H7 (cell line): ENCODE results near the gene ADAM12. TPM values are rescaled to one million over a fixed set of nuclear protein-coding genes. Genes with fewer than 3 reads are reported as not detected.

Source experiments
- DNase-seq: peaks from one replicate; pipeline ENCODE4 v3.0.0; 2012
- H3K27me3 ChIP-seq: 2 replicates; pipeline ENCODE4 v1.6.0; 2011; ENCODE audit warnings: mild to moderate bottlenecking, low read length; ENCODE audit not compliant: control insufficient read depth, insufficient read depth
- H3K36me3 ChIP-seq: replicated peaks from 2 replicates; pipeline ENCODE4 v1.5.1; 2011; ENCODE audit warnings: low read length; ENCODE audit not compliant: control insufficient read depth, insufficient read depth
- H3K4me3 ChIP-seq: 2 replicates; pipeline ENCODE4 v1.5.1; 2011; ENCODE audit warnings: low read depth, mild to moderate bottlenecking, control low read depth, low read length, moderate library complexity; ENCODE audit not compliant: insufficient read depth
- total RNA-seq: library from RNA; depleted of rRNA; stranded (reverse); fragments of >200 nt; shearing (Covaris generic); gene quantifications from 2 replicates; pipeline ENCODE4 v1.2.3, GENCODE V29; 2014

ADAM12 gene
- total RNA-seq, 1 experiment from 2014 or later, result 0.66 TPM

DNA sequence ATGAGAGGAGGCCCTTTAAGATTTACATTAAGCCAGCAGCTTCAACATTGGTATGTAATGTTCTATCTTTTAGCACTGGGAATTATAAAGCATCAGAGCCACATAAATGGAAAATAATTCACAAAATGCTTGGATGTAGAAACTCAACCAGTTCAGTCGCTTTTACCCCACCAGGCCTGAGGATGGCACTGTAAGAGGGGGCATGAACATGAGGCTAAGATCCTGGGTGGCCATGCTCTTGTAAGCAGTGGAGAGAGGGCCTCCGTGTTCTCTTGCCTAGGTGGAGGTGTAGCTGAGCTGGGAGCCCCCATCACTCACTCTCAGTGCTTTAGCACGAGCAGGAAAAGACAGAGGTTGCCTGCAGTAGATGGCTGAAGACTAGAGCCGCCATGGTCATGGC is 253.1 kb downstream of the ADAM12 start:
- Histone ChIP-seq H3K4me3 (no peak overlapping the region), H3K36me3 (no peaks in the 10 kb centered on the region), H3K27me3 (no peaks in the 10 kb centered on the region)
- peak; percentile 53 for DNase-seq

DNA sequence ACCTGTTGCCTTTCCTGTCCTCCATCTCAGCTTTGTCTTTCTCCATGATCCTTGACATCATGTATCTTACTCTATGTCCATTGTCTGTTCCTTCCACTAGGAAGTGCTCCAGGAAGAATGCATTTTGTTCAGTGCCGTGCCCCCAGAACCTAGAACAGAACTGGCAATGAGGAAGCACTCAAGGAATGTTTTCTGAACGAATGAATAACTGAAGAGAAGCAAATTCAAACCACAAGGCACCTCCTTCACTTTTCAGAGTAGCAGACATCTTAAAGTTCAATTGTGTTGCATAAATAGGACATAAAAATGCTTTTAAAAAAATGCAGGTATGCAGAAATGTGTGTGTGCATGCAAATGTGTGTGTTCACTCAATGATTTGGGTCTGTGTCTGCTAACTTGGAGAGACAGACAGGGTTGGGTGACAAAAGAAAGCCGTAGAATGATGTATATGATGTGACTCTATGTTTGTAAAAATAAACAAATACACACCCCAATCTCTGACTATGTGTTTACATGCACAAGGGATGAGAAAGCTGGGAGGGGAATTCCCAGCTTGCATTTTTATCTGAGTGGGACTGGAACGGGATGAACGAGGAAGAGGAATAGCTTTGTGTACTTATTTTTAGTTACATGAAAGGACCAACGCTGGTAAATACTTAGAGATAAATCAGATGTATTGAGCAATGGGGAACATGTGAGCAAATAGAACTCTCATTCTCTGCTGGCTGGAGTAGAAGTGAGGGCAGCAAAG is 254.2 kb downstream of the ADAM12 start:
- no peak for DNase-seq
- Histone ChIP-seq H3K27me3 (no peaks in the 10 kb centered on the region), H3K4me3 (no peak overlapping the region), H3K36me3 (no peaks in the 10 kb centered on the region)

DNA sequence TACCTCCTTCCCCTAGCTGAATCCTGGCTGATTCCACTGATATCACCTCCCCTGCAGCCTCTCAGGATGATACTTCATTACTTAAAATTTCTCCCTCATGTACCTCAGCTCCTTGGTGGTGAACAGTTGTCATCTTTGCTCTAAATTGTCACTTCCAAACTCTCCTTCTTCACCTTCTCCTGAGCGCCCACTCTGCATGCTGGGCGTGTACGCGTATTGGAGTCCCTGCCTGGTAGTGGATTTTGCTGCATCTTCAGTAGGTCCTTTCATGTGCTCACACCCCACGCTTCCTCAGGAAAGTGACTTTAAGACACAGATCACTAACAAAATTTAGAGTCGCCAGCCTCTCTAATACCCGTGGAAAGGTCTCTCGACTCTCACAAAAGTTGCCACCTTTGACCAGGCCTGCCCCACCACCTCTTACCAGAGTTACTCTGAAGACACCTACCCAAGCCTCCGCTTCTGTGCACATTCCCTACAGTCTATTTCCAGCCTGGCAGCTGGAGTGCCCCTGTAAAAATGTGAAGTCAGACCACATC is 255.1 kb downstream of the ADAM12 start:
- Histone ChIP-seq H3K36me3 (no peaks in the 10 kb centered on the region), H3K4me3 (no peak overlapping the region), H3K27me3 (no peaks in the 10 kb centered on the region)
- DNase-seq, result no peak

DNA sequence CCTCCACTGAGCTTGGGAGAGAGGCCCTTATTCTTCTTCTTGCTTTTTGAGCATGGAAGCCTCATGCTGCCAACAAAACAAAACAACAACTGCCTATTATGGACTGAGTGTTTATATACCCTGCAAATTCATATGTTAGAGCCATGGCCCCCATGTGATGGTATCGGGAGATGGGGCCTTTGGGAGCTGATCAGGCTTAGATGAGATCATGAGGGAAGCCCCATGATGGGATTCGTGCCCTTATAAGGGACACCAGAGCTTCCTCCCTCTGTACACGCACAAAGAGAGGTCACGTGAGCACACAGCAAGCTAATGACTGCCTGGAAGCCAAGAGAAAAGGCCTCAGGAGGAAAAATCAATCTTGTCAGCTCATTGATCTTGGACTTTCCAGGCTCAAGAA is 256.9 kb downstream of the ADAM12 start:
- no peaks in the 10 kb centered on the region for H3K36me3 ChIP-seq
- no peak overlapping the region for H3K4me3 ChIP-seq
- no peaks in the 10 kb centered on the region for H3K27me3 ChIP-seq
- DNase-seq, result no peak

DNA sequence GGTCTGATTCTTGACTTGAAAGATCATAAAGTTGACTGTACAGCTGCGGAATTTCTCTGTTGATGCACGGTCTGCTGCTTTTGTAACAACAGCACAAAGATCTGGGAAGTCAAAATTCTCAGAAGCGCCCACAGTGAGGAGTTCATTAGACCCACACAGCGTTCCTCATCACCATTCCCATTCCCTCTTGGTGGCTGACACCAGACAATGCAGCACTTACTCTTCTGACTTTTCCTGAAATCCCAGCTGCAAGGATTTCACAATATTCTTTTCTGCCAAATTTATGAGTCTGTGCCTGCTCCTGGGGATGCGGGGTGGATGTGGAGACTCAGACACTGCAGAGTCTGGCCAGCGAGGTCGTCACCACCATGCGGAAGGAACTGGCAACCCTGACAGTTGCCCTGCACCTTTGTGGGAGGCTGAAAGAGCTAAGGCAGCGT is 258.0 kb downstream of the ADAM12 start:
- DNase-seq, result no peak
- Histone ChIP-seq H3K4me3 (no peak overlapping the region), H3K27me3 (no peaks in the 10 kb centered on the region), H3K36me3 (no peaks in the 10 kb centered on the region)

DNA sequence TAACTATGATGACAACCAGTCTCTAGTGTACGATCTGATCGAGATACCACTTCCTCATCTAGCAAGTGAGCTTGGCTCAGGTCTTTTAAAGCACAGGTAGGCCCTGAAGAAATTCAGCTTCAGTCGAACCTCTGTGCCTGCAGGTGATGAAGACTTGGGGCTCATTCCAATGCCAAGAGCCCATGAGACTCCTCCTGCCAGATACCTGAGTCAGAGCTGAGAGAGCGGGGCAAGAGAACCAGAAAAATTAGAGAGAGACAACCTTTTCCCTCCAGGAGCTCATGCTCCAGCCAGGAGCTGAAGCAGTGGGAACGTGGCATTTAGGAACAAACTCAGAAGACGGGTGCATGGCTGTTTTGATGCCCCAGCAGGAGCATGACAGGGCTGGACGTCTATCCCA is 259.3 kb downstream of the ADAM12 start:
- Histone ChIP-seq H3K36me3 (no peaks in the 10 kb centered on the region), H3K27me3 (no peaks in the 10 kb centered on the region)

DNA sequence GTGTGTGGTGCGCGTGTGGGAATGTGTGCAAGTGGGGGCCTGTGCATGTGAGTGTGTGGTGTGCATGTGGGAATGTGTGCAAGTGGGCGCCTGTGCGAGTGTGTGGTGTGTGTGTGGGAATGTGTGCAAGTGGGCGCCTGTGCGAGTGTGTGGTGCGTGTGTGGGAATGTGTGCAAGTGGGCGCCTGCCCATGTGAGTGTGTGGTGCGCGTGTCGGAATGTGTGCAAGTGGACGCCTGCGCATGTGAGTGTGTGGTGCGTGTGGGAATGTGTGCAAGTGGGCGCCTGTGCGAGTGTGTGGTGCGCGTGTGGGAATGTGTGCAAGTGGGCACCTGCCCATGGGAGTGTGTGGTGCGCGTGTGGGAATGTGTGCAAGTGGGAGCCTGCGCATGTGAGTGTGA is 259.7 kb downstream of the ADAM12 start:
- Histone ChIP-seq H3K36me3 (no peaks in the 10 kb centered on the region), H3K27me3 (no peaks in the 10 kb centered on the region), H3K4me3 (no peak overlapping the region)
- no peak for DNase-seq

More for the DNA sequence above, 259.3 kb downstream of the ADAM12 start:
- DNase-seq, result no peak
- H3K4me3 ChIP-seq, result no peak overlapping the region

DNA sequence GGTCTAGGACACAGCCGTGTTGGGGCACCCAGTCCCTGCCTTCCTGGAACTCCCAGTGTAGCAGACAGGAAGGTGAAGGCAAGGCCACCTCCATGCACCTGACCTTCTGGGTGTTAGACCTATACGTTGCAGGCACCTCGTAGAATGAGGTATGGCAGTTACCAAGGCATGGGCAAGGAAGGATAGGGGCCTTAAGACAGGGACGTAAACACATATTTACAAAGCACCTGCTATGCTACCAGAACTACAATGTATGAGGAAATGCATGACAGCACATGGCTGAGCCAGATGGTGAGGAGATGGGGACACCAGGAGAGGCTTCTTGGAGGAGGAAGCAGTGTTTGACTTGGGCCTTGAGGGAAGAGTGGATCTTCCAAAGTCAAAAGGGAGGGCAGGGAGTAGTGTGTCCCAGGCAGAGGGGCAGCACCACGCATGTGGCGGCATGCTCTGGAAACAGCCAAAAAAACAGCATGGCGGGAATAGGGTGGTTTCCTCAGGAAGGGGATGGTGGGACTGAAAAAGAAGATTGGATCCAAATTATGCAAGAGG is 260.7 kb downstream of the ADAM12 start:
- DNase-seq, result no peak
- H3K27me3 ChIP-seq, result 0 out of 2 replicates have a peak, but pooled peaks cover 2% of the 10 kb centered on the region
- no peaks in the 10 kb centered on the region for H3K36me3 ChIP-seq
- H3K4me3 ChIP-seq, result no peak overlapping the region

DNA sequence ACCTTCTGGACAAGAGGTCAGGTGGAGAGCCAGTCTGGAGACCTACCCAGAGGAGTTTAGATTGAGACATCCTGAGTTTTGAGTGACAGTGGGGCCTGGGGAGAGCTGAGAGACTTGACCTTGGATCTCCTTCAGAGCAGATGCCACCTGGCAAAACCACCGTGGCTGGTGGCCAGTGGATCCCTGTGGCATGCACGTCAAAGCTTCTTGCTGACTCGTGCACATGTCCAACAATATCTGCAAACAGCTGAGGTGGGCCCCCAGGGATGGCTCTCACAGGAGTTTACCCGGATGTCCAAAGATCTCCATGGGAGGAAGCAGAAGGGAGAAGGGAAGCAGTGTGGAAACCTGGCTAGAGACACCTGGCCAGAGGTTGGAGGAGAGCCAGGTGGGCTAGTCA is 261.4 kb downstream of the ADAM12 start:
- DNase-seq, result no peak
- H3K4me3 ChIP-seq, result no peak overlapping the region
- 0 out of 2 replicates have a peak, but pooled peaks cover 2% of the 10 kb centered on the region for H3K27me3 ChIP-seq
- H3K36me3 ChIP-seq, result no peaks in the 10 kb centered on the region

DNA sequence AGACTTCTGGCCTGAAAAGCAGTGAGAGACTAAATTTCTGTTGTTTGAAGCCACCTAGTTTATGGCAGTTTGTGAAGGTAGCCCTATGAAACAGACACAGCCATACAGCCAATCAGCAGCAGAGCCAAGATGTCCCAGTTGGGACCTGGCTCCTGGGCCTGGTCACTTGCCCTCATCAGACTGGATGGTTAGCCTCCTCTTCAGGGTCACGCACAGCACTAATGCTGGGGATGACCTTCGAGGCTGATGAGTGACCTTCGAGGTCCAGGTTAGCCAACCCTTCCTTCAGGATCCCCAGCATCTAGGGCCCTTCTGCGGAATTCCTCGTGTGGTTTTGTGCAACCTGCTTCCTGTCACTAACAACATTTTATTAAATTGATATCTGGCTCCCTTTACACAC is 262.3 kb downstream of the ADAM12 start:
- Histone ChIP-seq H3K27me3 (0 out of 2 replicates have a peak, but pooled peaks cover 2% of the 10 kb centered on the region), H3K4me3 (no peak overlapping the region), H3K36me3 (no peaks in the 10 kb centered on the region)
- DNase-seq, result no peak

DNA sequence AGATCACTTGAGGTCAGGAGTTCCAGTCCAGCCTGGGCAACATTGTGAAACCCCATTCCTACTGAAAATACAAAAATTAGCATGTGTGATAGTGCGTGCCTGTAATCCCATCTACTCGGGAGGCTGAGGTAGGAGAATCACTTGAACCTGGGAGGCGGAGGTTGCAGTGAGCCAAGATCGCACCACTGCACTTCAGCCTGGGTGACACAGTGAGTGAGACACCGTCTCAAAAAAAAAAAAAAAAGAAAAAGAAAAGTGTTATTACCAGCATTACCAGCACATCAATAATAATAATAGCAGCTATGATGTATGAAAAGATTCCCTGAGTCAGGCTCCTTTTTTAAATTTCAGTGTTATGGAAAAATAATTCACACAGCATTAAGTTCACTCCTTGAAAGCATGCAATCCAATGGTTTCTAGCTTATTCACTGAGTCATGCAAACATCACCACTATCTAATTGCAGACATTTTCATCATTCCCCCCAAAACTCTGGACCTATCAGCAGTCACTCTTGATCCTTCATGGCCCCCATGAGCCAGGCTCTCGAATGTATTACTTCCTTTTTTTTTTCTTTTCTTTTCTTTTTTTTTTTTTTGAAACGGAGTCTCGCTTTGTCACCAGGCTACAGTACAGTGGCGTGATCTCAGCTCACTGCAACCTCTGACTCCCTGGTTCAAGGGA is 263.5 kb downstream of the ADAM12 start:
- Histone ChIP-seq H3K27me3 (0 out of 2 replicates have a peak, but pooled peaks cover 2% of the 10 kb centered on the region), H3K4me3 (no peak overlapping the region), H3K36me3 (no peaks in the 10 kb centered on the region)
- DNase-seq, result no peak

DNA sequence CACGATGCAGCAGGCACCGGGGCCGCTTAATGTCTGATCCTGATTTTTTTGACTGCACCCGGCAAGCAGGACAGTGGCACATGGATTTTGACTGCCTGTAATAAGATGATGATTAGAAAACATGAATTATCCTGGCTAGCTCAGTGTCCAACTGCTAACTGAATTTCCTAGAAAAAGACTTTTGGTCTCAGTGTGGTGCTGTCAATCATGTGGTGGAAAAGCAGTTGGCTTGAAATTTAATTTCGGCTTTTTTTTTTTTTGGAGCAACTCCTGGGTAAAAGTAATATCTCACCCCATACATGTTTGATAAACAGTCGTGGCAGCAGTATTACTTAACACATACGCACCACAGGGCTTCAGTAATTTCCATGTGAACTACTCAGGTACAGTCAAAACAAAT is 264.2 kb downstream of the ADAM12 start:
- Histone ChIP-seq H3K27me3 (0 out of 2 replicates have a peak, but pooled peaks cover 2% of the 10 kb centered on the region), H3K4me3 (no peak overlapping the region), H3K36me3 (no peaks in the 10 kb centered on the region)
- no peak for DNase-seq

DNA sequence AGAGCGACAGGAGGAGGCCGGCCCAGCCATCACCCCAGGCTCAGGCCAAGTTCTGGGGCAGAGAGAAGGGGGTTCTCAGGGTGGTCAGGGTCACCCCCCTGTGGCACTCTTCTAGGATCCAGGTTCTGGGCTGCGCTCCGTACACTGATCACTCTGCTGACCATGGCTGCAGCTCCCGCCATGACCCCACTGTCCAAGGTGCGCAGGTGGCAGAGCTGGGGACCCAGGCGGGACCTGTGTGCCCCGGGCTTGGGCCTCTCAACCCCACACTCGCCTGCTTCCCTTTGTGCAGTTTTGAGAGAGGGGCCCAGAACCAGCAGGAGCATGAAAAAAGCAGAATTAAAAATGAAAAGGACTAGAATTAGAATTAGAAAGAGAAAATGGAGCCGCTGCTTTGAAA is 264.8 kb downstream of the ADAM12 start:
- H3K27me3 ChIP-seq, result 0 out of 2 replicates have a peak, but pooled peaks cover 2% of the 10 kb centered on the region
- no peak overlapping the region for H3K4me3 ChIP-seq
- H3K36me3 ChIP-seq, result no peaks in the 10 kb centered on the region
- DNase-seq, result peak; percentile 49

DNA sequence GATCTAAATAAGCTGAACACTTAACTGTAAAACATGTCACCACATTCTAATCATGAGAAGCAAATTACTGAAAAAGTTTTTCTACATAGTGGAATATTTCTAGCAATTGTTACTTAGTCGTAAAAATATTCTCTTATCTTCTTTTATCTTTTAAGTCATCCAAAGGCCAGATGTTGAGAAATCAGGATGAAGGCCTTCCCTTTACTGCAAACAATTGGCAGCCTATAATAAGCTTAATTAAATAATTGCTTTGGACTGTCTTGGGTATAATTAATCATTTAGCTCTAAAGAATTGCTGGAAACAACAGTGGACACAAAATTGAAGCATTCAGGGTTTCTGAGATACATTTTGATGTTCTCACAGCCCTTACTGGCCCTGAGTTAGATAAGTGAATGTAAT is 265.4 kb downstream of the ADAM12 start:
- no peak for DNase-seq
- no peaks in the 10 kb centered on the region for H3K36me3 ChIP-seq
- 0 out of 2 replicates have a peak, but pooled peaks cover 2% of the 10 kb centered on the region for H3K27me3 ChIP-seq
- H3K4me3 ChIP-seq, result no peak overlapping the region

DNA sequence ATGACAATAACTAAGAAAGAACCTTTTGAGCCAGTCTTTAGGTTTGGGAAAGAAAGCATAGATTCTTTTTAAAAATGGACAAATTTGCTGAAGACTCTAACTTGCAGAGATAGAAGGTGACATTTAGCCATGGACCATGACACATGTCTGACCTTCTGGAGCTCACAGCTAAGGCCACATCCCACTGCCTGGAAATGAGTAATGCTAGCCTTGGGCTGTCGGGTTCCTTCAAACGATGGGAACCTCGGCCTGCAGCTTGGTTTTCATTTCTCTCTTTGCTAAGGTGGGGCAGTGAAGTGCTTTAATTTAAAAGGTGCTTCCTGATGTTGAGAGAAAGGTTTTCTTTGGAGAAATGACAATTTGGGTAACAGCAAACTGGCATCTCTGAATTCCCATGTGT is 268.7 kb downstream of the ADAM12 start:
- H3K36me3 ChIP-seq, result no peaks in the 10 kb centered on the region
- H3K4me3 ChIP-seq, result no peak overlapping the region
- H3K27me3 ChIP-seq, result 0 out of 2 replicates have a peak, but pooled peaks cover 2% of the 10 kb centered on the region
- no peak for DNase-seq
